ENCODE measurements around the gene UTS2R.

UTS2R gene

DNA sequence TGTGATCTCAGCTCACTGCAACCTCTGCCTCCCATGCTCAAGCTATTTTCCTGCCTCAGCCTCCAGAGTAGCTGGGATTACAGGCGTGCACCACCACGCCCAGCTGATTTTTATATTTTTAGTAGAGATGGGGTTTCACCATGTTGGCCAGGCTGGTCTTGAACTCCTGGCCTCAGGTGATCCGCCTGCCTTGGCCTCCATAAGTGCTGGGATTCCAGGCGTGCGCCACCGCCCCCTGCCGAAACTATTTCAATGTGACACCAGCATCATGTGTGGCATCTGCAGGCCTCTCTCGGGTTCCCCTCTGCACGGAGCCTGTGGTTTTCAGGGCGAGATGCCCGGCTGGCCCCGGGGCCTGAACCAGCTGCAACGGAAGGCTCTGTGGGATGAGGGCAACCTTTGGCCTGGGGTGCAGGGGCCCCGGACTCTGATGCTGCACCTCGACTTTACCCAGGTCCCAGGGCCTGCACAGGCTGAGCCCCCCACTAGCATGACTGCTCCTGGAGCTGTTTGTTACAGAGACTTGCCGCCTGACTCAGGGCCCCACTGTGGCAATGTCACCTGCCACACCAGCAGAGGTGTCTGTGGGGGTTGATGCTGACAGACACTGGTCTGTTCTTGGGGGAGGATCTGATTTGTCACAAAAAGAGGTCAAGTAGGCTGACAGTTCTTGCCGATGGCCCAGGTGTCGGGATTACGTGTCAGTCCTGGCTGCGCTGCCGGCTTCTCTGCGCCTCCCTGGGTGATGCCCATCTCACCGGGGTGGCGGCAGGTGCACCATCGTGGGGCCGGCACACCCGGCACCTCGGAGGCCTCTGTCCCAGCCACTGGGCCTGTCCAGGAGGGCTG is 21.2 kb upstream of the UTS2R start:
- Histone ChIP-seq H3K79me2 (ENCODE audit: insufficient read depth, low read depth) (no peaks in the 10 kb centered on the region), H3K27me3 (ENCODE audit: insufficient read depth, low read depth) (no peaks in the 10 kb centered on the region), H3K36me3 (ENCODE audit: insufficient read depth) (no peaks in the 10 kb centered on the region), H3K9ac (peak overlapping the region; percentile 58; the same call in 1 of the 2 replicates), H3K4me3 (IDR thresholded peaks at IDR 0.05; ENCODE audit: insufficient read depth, low read depth, low read length) (no peak overlapping the region), H3K4me2 (peak overlapping the region; percentile 90), H3K4me1 (ENCODE audit: low read depth, poor library complexity, severe bottlenecking) (peaks cover 67% of the 10 kb centered on the region), H3K27ac (peak overlapping the region; percentile 91), H4K20me1 (ENCODE audit: insufficient read depth) (no peaks in the 10 kb centered on the region), H2AFZ (ENCODE audit: low read depth) (peak overlapping the region; percentile 71; the same call in 1 of the 2 replicates)
- TF ChIP-seq, protein P1, sequence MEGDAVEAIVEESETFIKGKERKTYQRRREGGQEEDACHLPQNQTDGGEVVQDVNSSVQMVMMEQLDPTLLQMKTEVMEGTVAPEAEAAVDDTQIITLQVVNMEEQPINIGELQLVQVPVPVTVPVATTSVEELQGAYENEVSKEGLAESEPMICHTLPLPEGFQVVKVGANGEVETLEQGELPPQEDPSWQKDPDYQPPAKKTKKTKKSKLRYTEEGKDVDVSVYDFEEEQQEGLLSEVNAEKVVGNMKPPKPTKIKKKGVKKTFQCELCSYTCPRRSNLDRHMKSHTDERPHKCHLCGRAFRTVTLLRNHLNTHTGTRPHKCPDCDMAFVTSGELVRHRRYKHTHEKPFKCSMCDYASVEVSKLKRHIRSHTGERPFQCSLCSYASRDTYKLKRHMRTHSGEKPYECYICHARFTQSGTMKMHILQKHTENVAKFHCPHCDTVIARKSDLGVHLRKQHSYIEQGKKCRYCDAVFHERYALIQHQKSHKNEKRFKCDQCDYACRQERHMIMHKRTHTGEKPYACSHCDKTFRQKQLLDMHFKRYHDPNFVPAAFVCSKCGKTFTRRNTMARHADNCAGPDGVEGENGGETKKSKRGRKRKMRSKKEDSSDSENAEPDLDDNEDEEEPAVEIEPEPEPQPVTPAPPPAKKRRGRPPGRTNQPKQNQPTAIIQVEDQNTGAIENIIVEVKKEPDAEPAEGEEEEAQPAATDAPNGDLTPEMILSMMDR (conservative IDR thresholded peaks at IDR 0.05; ENCODE audit: low read depth, low read length) = peak; percentile 78

DNA sequence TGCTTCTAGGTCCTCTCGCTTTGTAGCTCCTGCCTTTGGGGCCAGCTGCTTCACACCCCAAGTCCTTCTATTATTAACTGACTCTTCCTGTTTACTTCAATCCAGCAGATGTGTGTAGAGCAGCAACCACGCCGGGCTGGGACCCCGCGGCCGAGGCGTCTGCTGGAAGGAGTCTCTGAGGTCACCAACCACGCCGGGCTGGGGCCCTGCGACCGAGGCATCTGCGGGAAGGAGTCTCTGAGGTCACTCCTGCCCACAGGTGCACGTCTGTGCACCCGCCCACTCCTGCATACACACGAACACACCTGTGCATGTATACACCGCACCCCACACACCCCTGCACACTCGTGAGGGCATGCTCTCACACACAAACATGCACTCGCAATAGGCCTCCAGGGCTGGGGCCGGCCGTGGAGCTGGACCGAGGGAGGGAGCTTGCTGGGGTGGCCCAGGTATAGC is 20.3 kb upstream of the UTS2R start:
- H3K27ac ChIP-seq = peak overlapping the region; percentile 91
- H3K4me1 ChIP-seq (ENCODE audit: low read depth, poor library complexity, severe bottlenecking) = peaks cover 75% of the 10 kb centered on the region
- H2AFZ ChIP-seq (ENCODE audit: low read depth) = peak overlapping the region; percentile 71
- H3K27me3 ChIP-seq (ENCODE audit: insufficient read depth, low read depth) = no peaks in the 10 kb centered on the region
- TF ChIP-seq, protein P1 (conservative IDR thresholded peaks at IDR 0.05; ENCODE audit: low read depth, low read length) = no peak
- H3K79me2 ChIP-seq (ENCODE audit: insufficient read depth, low read depth) = no peaks in the 10 kb centered on the region
- H3K9ac ChIP-seq = peak overlapping the region; percentile 58; the same call in 1 of the 2 replicates
- no peaks in the 10 kb centered on the region for H4K20me1 ChIP-seq (ENCODE audit: insufficient read depth)
- no peak overlapping the region for H3K4me3 ChIP-seq (IDR thresholded peaks at IDR 0.05; ENCODE audit: insufficient read depth, low read depth, low read length)
- peak overlapping the region; percentile 90 for H3K4me2 ChIP-seq
- no peaks in the 10 kb centered on the region for H3K36me3 ChIP-seq (ENCODE audit: insufficient read depth)

DNA sequence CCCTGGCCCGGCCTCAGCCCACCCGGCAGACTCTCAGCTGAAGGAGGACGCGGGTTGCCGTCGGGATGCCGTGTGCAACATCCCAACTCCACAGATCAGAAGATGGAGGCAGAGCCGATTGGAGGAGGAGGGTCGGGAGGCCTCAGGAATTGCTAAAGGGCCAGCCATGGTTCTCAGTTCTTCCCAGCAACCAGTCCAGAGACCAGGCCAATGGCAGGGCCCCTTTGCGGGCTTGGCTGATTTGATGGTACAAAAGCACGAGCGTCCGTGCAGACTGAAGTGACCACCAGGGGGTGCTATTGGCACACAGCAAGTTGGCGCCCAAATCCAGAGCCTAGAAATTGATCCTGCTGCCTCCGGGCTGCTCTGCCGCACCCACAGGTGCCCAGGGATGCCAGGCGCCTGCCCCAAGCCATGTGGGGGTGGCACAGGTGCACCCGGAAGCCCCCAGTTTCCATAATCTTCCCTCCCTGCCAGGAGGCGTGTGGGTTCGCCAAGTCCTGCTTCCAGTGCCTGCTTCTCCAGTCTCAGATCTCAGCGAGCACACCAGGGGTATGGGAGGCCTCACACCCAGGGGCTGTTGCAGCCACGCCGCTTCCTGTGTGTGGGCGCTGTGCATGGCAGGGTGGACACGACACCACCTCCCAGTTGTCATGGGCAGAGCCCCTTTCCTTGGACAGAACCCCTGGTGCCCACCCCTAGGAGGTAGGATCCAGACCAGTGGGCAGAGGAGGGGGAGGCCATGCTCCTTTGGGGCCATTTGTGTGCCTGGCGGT is 19.7 kb upstream of the UTS2R start:
- H3K4me1 ChIP-seq (ENCODE audit: low read depth, poor library complexity, severe bottlenecking) = peaks cover 82% of the 10 kb centered on the region
- no peak overlapping the region for H3K4me3 ChIP-seq (IDR thresholded peaks at IDR 0.05; ENCODE audit: insufficient read depth, low read depth, low read length)
- TF ChIP-seq, protein P1 (conservative IDR thresholded peaks at IDR 0.05; ENCODE audit: low read depth, low read length) = peak; percentile 97
- peak overlapping the region; percentile 91 for H3K27ac ChIP-seq
- H3K9ac ChIP-seq = peak overlapping the region; percentile 58; the same call in 1 of the 2 replicates
- H2AFZ ChIP-seq (ENCODE audit: low read depth) = peak overlapping the region; percentile 71
- H3K4me2 ChIP-seq = peak overlapping the region; percentile 90
- H3K79me2 ChIP-seq (ENCODE audit: insufficient read depth, low read depth) = no peaks in the 10 kb centered on the region
- no peaks in the 10 kb centered on the region for H3K36me3 ChIP-seq (ENCODE audit: insufficient read depth)
- H3K27me3 ChIP-seq (ENCODE audit: insufficient read depth, low read depth) = no peaks in the 10 kb centered on the region
- no peaks in the 10 kb centered on the region for H4K20me1 ChIP-seq (ENCODE audit: insufficient read depth)

DNA sequence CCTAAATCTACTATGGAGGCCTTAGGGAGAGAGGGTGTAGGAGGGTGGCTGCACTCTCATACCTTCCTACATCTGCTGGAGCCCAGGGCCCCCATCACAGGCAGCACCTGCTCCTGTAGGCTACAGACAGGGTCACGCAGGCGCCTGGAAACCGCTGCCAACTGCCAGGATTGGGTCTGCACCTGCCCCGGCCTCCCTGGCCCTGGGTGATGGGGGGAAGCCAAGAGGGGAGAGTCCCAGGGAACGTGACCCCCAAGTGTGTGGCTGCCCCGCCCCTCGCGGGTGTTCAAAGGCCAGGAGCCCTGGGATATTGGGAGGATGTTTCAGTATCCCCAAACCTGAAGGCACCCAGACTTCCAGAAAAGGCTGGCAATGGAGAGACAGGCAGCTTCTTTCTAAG is 18.1 kb upstream of the UTS2R start:
- Histone ChIP-seq H2AFZ (ENCODE audit: low read depth) (no peak overlapping the region), H3K79me2 (ENCODE audit: insufficient read depth, low read depth) (no peaks in the 10 kb centered on the region), H3K27me3 (ENCODE audit: insufficient read depth, low read depth) (no peaks in the 10 kb centered on the region), H3K9ac (no peak overlapping the region), H3K4me2 (no peak overlapping the region), H4K20me1 (ENCODE audit: insufficient read depth) (no peaks in the 10 kb centered on the region), H3K4me3 (IDR thresholded peaks at IDR 0.05; ENCODE audit: insufficient read depth, low read depth, low read length) (no peak overlapping the region), H3K36me3 (ENCODE audit: insufficient read depth) (no peaks in the 10 kb centered on the region), H3K4me1 (ENCODE audit: low read depth, poor library complexity, severe bottlenecking) (peaks cover 91% of the 10 kb centered on the region), H3K27ac (no peak overlapping the region)
- TF ChIP-seq, protein P1 (conservative IDR thresholded peaks at IDR 0.05; ENCODE audit: low read depth, low read length) = no peak

All from KMS-11 (cell line).